ENCODE results near the gene C3orf20. TPM values are rescaled to one million over a fixed set of nuclear protein-coding genes. Genes with fewer than 3 reads are reported as not detected.

The C3orf20 gene
- total RNA-seq, 2 donors from 2014 or later, result not detected

DNA sequence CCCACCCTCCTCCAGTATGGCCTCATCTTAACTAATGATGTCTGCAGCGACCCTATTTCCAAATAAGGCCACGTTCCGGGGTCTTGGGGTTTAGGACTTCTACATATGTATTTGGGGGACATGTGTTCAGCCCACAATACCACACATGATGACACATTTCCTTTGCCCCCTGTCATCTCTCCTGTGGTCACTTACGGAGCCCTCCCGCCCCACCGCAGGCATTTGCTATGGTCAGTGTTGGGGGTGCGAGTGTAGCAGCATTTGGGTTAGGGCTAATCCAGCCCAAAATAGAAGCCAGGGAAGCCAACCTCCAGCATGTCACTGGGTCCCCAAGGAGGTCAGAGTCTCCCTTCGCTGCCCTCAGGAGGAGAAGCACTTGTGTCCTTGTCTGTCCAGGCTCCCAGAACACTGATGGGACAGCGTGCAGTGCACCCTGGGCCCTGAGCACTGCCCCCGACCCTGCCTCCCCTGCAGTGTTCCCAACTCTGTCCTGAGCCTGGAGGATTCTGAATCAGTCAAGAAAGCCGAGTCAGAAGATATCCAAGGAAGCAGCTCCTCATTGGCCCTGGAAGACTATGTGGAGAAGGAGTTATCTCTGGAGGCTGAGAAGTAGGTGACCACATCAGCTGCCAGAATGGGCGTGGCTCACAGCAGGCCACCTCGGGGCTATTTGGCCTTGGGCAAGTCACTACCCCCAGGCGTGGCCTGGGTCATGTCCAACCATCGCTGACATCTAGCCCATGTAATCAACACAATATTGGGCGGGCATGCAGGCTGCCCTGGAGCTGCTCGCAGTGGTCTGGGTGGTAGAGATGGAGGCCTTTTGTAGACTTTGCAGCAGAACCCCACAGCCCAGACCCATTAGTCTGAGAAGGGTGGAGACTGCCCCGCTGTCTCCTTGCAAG lies 96.9 kb downstream of the C3orf20 start:
- no peak overlapping the region for H3K27ac ChIP-seq
- H3K4me3 ChIP-seq, result no peak overlapping the region
- no peaks in the 10 kb centered on the region for H3K4me1 ChIP-seq
- no peaks in the 10 kb centered on the region for H3K36me3 ChIP-seq
- TF ChIP-seq, protein P1, sequence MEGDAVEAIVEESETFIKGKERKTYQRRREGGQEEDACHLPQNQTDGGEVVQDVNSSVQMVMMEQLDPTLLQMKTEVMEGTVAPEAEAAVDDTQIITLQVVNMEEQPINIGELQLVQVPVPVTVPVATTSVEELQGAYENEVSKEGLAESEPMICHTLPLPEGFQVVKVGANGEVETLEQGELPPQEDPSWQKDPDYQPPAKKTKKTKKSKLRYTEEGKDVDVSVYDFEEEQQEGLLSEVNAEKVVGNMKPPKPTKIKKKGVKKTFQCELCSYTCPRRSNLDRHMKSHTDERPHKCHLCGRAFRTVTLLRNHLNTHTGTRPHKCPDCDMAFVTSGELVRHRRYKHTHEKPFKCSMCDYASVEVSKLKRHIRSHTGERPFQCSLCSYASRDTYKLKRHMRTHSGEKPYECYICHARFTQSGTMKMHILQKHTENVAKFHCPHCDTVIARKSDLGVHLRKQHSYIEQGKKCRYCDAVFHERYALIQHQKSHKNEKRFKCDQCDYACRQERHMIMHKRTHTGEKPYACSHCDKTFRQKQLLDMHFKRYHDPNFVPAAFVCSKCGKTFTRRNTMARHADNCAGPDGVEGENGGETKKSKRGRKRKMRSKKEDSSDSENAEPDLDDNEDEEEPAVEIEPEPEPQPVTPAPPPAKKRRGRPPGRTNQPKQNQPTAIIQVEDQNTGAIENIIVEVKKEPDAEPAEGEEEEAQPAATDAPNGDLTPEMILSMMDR (IDR thresholded peaks at IDR 0.05), result no peak
- DNase-seq (ENCODE audit: low spot score), result peak; percentile 48
- no peaks in the 10 kb centered on the region for H3K9me3 ChIP-seq
- H3K27me3 ChIP-seq, result no peaks in the 10 kb centered on the region

- no peaks in the 10 kb centered on the region for H3K9me3 ChIP-seq
- DNase-seq (ENCODE audit: low spot score), result peak; percentile 40
- H3K27me3 ChIP-seq, result no peaks in the 10 kb centered on the region
- H3K36me3 ChIP-seq, result no peaks in the 10 kb centered on the region
- no peaks in the 10 kb centered on the region for H3K4me1 ChIP-seq
- H3K4me3 ChIP-seq, result no peak overlapping the region
- TF ChIP-seq, protein P1 (IDR thresholded peaks at IDR 0.05), result no peak
- H3K27ac ChIP-seq, result no peak overlapping the region
Observed at GRCh38 chr3:14772533-14773138, 97.7 kb downstream of the C3orf20 start.

DNA sequence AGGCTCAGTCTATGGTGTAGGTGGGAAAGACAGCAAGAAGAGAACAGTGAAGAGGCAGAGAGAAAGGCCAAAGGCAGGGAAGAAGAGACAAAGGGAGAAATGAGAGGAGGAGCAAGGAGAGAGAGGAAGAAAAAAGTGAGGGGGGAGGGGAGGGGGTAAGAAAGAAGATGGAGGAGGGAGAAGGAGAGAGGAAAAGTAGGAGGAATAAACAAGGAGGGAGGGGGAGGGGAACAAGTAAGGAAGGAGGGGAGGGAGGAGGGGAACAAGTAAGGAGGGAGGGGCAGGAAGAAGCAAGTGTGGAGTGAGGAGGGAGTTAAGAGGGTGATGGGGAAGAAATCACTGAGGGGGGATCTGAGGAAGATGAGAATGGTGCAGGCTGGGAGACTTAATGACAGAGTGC lies 98.3 kb downstream of the C3orf20 start:
- H3K9me3 ChIP-seq, result peaks cover 0 to 5% of the 10 kb centered on the region in 2 donors
- no peak overlapping the region for H3K4me3 ChIP-seq
- no peaks in the 10 kb centered on the region for H3K36me3 ChIP-seq
- DNase-seq (ENCODE audit: low spot score), result no peak
- H3K4me1 ChIP-seq, result no peaks in the 10 kb centered on the region
- no peak overlapping the region for H3K27ac ChIP-seq
- TF ChIP-seq, protein P1 (IDR thresholded peaks at IDR 0.05), result no peak
- no peaks in the 10 kb centered on the region for H3K27me3 ChIP-seq

- Histone ChIP-seq H3K27me3 (no peaks in the 10 kb centered on the region), H3K4me3 (no peak overlapping the region), H3K9me3 (peaks cover 0 to 9% of the 10 kb centered on the region in 2 donors), H3K4me1 (no peaks in the 10 kb centered on the region), H3K27ac (no peak overlapping the region), H3K36me3 (no peaks in the 10 kb centered on the region)
- DNase-seq (ENCODE audit: low spot score), result peak; percentile 34
- TF ChIP-seq, protein P1 (IDR thresholded peaks at IDR 0.05), result no peak
Observed at GRCh38 chr3:14773691-14774128, 98.8 kb downstream of the C3orf20 start.

GRCh38 chr3:14774431-14774830 lies 99.5 kb downstream of the C3orf20 start:
- H3K4me1 ChIP-seq, result no peaks in the 10 kb centered on the region
- H3K27ac ChIP-seq, result no peak overlapping the region
- H3K27me3 ChIP-seq, result no peaks in the 10 kb centered on the region
- TF ChIP-seq, protein P1 (IDR thresholded peaks at IDR 0.05), result no peak
- H3K4me3 ChIP-seq, result no peak overlapping the region
- peak; percentile 38 for DNase-seq (ENCODE audit: low spot score)
- no peaks in the 10 kb centered on the region for H3K36me3 ChIP-seq
- peaks cover 0 to 16% of the 10 kb centered on the region in 2 donors for H3K9me3 ChIP-seq
